Activated CD8-positive, alpha-beta T cell treated with anti-CD3 and anti-CD28 coated beads for 36 hours (primary cell): ENCODE measurements around the gene GFOD2. TPM values are rescaled to one million over a fixed set of nuclear protein-coding genes. Genes with fewer than 3 reads are reported as not detected.

Experiments used
- ATAC-seq: fragments of 200-7000 bp; cut with Tn5 transposase; one replicate; pipeline ENCODE4 v1.10.0; 2021; ENCODE audit warnings: mild to moderate bottlenecking, moderate library complexity
- CTCF ChIA-PET: fragments of 350-600 bp; sonication (Branson Sonifier 250); formaldehyde crosslinking; loops from one replicate; lab custom pipeline; 2021; ENCODE audit warnings: antibody characterized with exemption; lab: Charles Lee
- POLR2A ChIA-PET: fragments of 350-600 bp; sonication (Branson Sonifier 250); formaldehyde crosslinking; loops from one replicate; lab custom pipeline; 2021; ENCODE audit warnings: antibody characterized with exemption; lab: Charles Lee
- DNase-seq: peaks from one replicate; pipeline ENCODE4 v3.0.0-alpha.2; 2020
- H3K27ac Mint-ChIP-seq: one replicate; pipeline ENCODE4 v1.8.0; 2021; ENCODE audit warnings: mild to moderate bottlenecking, mixed read lengths
- H3K27me3 Mint-ChIP-seq: one replicate; pipeline ENCODE4 v1.8.0; 2021; ENCODE audit warnings: mixed read lengths
- H3K36me3 Mint-ChIP-seq: one replicate; pipeline ENCODE4 v1.8.0; 2021; ENCODE audit warnings: low read depth, mixed read lengths
- H3K4me1 Mint-ChIP-seq: one replicate; pipeline ENCODE4 v1.8.0; 2021; ENCODE audit warnings: low read depth, mixed read lengths
- H3K4me3 Mint-ChIP-seq: one replicate; pipeline ENCODE4 v1.8.0; 2021; ENCODE audit warnings: mild to moderate bottlenecking, moderate library complexity, mixed read lengths
- H3K9me3 Mint-ChIP-seq: one replicate; pipeline ENCODE4 v1.8.0; 2021; ENCODE audit warnings: mixed read lengths
- CTCF ChIP-seq: fragments of 200-600 bp; IDR thresholded peaks from one replicate; pipeline ENCODE4 v1.8.0; 2022; ENCODE audit warnings: antibody characterized with exemption, mild to moderate bottlenecking
- intact Hi-C: fragments of 100-400 bp; cut with micrococcal nuclease; formaldehyde crosslinking; loops from one replicate; pipeline ENCODE4 v1.10.0; 2022
- total RNA-seq, 2 experiments: library from RNA; stranded (reverse); gene quantifications; one replicate each; pipeline ENCODE4 v1.2.3, GENCODE V29; 2021

Gene GFOD2
- total RNA-seq, 2 experiments from 2014 or later = 11.6 to 14.1 TPM

GRCh38 chr16:67655363-67655762 lies 63.8 kb downstream of the GFOD2 start:
- DNase-seq (no peak), ATAC-seq (no peak)
- H3K27ac Mint-ChIP-seq = no peak overlapping the region
- intact Hi-C loops = no loop called here
- H3K4me1 Mint-ChIP-seq = peaks cover 9% of the 10 kb centered on the region
- H3K27me3 Mint-ChIP-seq = no peaks in the 10 kb centered on the region
- peaks cover 30% of the 10 kb centered on the region for H3K36me3 Mint-ChIP-seq
- no peak overlapping the region for H3K4me3 Mint-ChIP-seq
- no peaks in the 10 kb centered on the region for H3K9me3 Mint-ChIP-seq
- ChIA-PET CTCF (no interaction called here), POLR2A (interaction anchor here (1.5 kb wide), 3 partner anchors 8 to 114 kb away, joined by 3 to 8 read pairs (median 3); no protein-coding TSS in a partner anchor)
- TF ChIP-seq CTCF = no peak

- ChIA-PET CTCF (interaction anchor here (1.1 kb wide), 1 partner anchor 10 kb away, joined by 4 read pairs; no protein-coding TSS in a partner anchor), POLR2A (no interaction called here)
- H3K27me3 Mint-ChIP-seq = no peaks in the 10 kb centered on the region
- H3K36me3 Mint-ChIP-seq = peaks cover 37% of the 10 kb centered on the region
- intact Hi-C loops = no loop called here
- no peak overlapping the region for H3K27ac Mint-ChIP-seq
- ATAC-seq (no peak), DNase-seq (no peak)
- TF ChIP-seq CTCF = no peak
- peaks cover 9% of the 10 kb centered on the region for H3K4me1 Mint-ChIP-seq
- no peak overlapping the region for H3K4me3 Mint-ChIP-seq
- no peaks in the 10 kb centered on the region for H3K9me3 Mint-ChIP-seq
These were observed 64.7 kb downstream of the GFOD2 start for GRCh38 chr16:67654403-67654911.

DNA sequence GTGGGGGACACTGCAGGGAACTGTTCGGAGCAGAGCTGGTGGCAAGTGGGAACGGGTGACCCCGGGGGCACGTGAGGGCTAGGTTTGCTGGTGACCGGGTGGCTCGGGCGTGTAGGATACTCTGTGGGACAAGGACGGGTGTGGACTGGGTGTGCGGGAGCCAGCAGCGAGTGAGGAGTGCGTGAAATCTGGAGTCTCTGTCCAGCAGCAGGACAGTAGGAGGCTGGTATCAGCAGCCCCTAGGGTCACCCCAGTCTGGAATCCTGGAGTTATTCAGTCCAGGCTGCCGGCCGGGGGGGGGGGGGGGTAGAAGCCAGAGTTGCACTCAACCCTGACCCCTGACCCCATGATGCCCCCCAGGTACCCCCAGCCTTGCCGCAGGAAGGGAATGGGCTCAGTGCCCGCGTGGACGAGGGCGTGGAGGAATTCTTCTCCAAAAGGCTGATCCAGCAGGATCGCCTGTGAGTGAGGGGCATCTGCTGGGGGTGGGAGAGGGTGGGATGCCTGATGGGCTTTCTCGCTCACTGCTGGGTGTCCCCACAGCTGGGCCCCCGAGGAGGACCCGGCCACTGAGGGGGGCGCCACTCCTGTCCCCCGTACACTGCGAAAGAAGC lies 65.2 kb downstream of the GFOD2 start:
- Mint-ChIP-seq H3K9me3 (no peaks in the 10 kb centered on the region), H3K27me3 (no peaks in the 10 kb centered on the region), H3K4me3 (no peak overlapping the region), H3K36me3 (peaks cover 37% of the 10 kb centered on the region), H3K27ac (no peak overlapping the region), H3K4me1 (peaks cover 9% of the 10 kb centered on the region)
- POLR2A ChIA-PET = no interaction called here
- DNase-seq = no peak
- TF ChIP-seq CTCF = no peak
- CTCF ChIA-PET = interaction anchor here (1.0 to 1.1 kb wide), 2 partner anchors 9 to 10 kb away, joined by 3 to 4 read pairs; partner anchors contain the start of gene CARMIL2
- intact Hi-C loops = no loop called here
- no peak for ATAC-seq

GRCh38 chr16:67653128-67653788 lies 65.9 kb downstream of the GFOD2 start:
- Mint-ChIP-seq H3K4me3 (no peak overlapping the region), H3K27me3 (no peaks in the 10 kb centered on the region), H3K4me1 (peaks cover 5% of the 10 kb centered on the region), H3K9me3 (no peaks in the 10 kb centered on the region), H3K36me3 (peaks cover 41% of the 10 kb centered on the region), H3K27ac (no peak overlapping the region)
- no peak for TF ChIP-seq CTCF
- DNase-seq (no peak), ATAC-seq (no peak)
- intact Hi-C loops = no loop called here
- POLR2A ChIA-PET = interaction anchor here (1.2 kb wide), 1 partner anchor 12 kb away, joined by 3 read pairs; no protein-coding TSS in a partner anchor
- CTCF ChIA-PET = interaction anchor here (1.0 to 1.9 kb wide), 3 partner anchors 8 to 10 kb away, joined by 3 to 5 read pairs (median 4); partner anchors contain the start of gene CARMIL2
